HCT116 (cell line): ENCODE results near the gene FLACC1. TPM values are rescaled to one million over a fixed set of nuclear protein-coding genes. Genes with fewer than 3 reads are reported as not detected.

Experiments used
- ATAC-seq: fragments of 200-7000 bp; cut with Tn5 transposase; 2 replicates; pipeline ENCODE4 v1.9.1; 2020; ENCODE audit warnings: mild to moderate bottlenecking, moderate library complexity
- BruUV-seq: library from RNA; stranded (reverse); fragments of 400-500 nt; replicated peaks from 2 replicates; lab custom pipeline; 2021; lab: Mats Ljungman, UMichigan
- CTCF ChIA-PET: fragments of 300-600 bp; sonication (Branson Sonifier 250); formaldehyde crosslinking; loops from one replicate; lab custom pipeline; 2021; ENCODE audit warnings: antibody characterized with exemption; lab: Charles Lee
- POLR2A ChIA-PET: fragments of 300-600, 350-600 bp; sonication (Branson Sonifier 250); formaldehyde crosslinking; loops from one replicate; lab custom pipeline; 2021; ENCODE audit warnings: antibody characterized with exemption; lab: Charles Lee
- RAD21 ChIA-PET, 2 experiments: fragments of 300-600 bp; sonication (Branson Sonifier 250); formaldehyde crosslinking; loops; one replicate each; lab custom pipeline; 2023; ENCODE audit warnings: low total read pairs in 2 of 2; ENCODE audit not compliant: uncharacterized antibody in 2 of 2, unreplicated experiment in 2 of 2, low non-redundant PET in 1 of 2; lab: Charles Lee
- DNase-seq: peaks from one replicate; pipeline ENCODE4 v3.0.0-alpha.2; 2010; ENCODE audit warnings: low read depth, low spot score
- H2AFZ ChIP-seq: fragments of 200-600 bp; shearing (Covaris generic), sonication (generic); 2 replicates; pipeline ENCODE4 v1.6.1; 2017; ENCODE audit warnings: low read depth, mixed run types, mixed read lengths, antibody characterized with exemption, low read length; ENCODE audit not compliant: poor library complexity, severe bottlenecking
- H3K27ac ChIP-seq: 2 replicates; pipeline ENCODE4 v1.5.1; 2012; ENCODE audit warnings: low read depth, low read length
- H3K27me3 ChIP-seq: fragments of 200-600 bp; sonication (generic); 2 replicates; pipeline ENCODE4 v1.6.1; 2016; ENCODE audit warnings: mixed run types, low read length, mixed read lengths; ENCODE audit not compliant: insufficient read depth
- H3K36me3 ChIP-seq, 2 experiments: fragments of 200-500 bp in 1 of 2; fragments of 200-600 bp in 1 of 2; sonication (Bioruptor generic) in 1 of 2; sonication (generic) in 1 of 2; 2 replicates each; pipeline versions ENCODE4 v1.5.1 to v1.6.1; 2014 to 2016; ENCODE audit warnings: low read length in 2 of 2, inconsistent platforms in 1 of 2, mixed read lengths in 1 of 2, mixed run types in 1 of 2; ENCODE audit not compliant: insufficient read depth in 2 of 2, control insufficient read depth in 1 of 2
- H3K4me1 ChIP-seq, 2 experiments: fragments of 200-600 bp in 1 of 2; sonication (generic) in 1 of 2; 2 replicates each; pipeline versions ENCODE4 v1.5.1 to v1.6.1; 2012 to 2017; ENCODE audit warnings: low read length in 2 of 2, inconsistent platforms in 1 of 2, mild to moderate bottlenecking in 1 of 2, mixed read lengths in 1 of 2, mixed run types in 1 of 2, moderate library complexity in 1 of 2; ENCODE audit not compliant: insufficient read depth in 2 of 2, control insufficient read depth in 1 of 2
- H3K4me2 ChIP-seq: fragments of 200-600 bp; sonication (generic); 2 replicates; pipeline ENCODE4 v1.6.1; 2017; ENCODE audit warnings: mixed run types, low read length, mixed read lengths
- H3K4me3 ChIP-seq, 2 experiments: fragments of 200-600 bp in 1 of 2; sonication (generic) in 1 of 2; replicated peaks in 1 of 2; 2 replicates each; pipeline ENCODE4 v1.5.1; 2011 to 2016; ENCODE audit warnings: low read length in 2 of 2, control low read depth in 1 of 2, low read depth in 1 of 2, mild to moderate bottlenecking in 1 of 2, mixed read lengths in 1 of 2, mixed run types in 1 of 2
- H3K79me2 ChIP-seq: fragments of 200-600 bp; sonication (generic); 2 replicates; pipeline ENCODE4 v1.6.1; 2017; ENCODE audit warnings: mild to moderate bottlenecking, mixed run types, low read length, moderate library complexity, mixed read lengths; ENCODE audit not compliant: insufficient read depth
- H3K9ac ChIP-seq: fragments of 200-600 bp; sonication (generic); 2 replicates; pipeline ENCODE4 v1.6.1; 2016; ENCODE audit warnings: low read length, mixed read lengths
- H3K9me2 ChIP-seq: fragments of 200-600 bp; sonication (generic), shearing (Covaris generic); 2 replicates; pipeline ENCODE4 v1.6.1; 2017; ENCODE audit warnings: mixed run types, mild to moderate bottlenecking, moderate library complexity; ENCODE audit not compliant: insufficient read depth
- H3K9me3 ChIP-seq, 2 experiments: fragments of 200-500 bp in 1 of 2; fragments of 200-600 bp in 1 of 2; sonication (Bioruptor generic) in 1 of 2; sonication (generic) in 1 of 2; 2 replicates each; pipeline ENCODE4 v1.6.1; 2014 to 2017; ENCODE audit warnings: low read length in 2 of 2, mixed read lengths in 2 of 2, inconsistent platforms in 1 of 2, low read depth in 1 of 2, mild to moderate bottlenecking in 1 of 2, mixed run types in 1 of 2, moderate library complexity in 1 of 2; ENCODE audit not compliant: control insufficient read depth in 1 of 2, insufficient read depth in 1 of 2
- H4K20me1 ChIP-seq: fragments of 200-600 bp; sonication (generic), shearing (Covaris generic); 2 replicates; pipeline ENCODE4 v1.6.1; 2017; ENCODE audit warnings: mixed run types, mild to moderate bottlenecking, moderate library complexity; ENCODE audit not compliant: insufficient read depth
- ATF3 ChIP-seq: IDR thresholded peaks from 2 replicates; pipeline ENCODE4 v1.6.1; 2012
- CBX3 ChIP-seq: IDR thresholded peaks from 2 replicates; pipeline ENCODE4 v1.6.1; 2012; ENCODE audit warnings: low read depth
- ELF1 ChIP-seq: IDR thresholded peaks from 2 replicates; pipeline ENCODE4 v1.6.1; 2012; ENCODE audit warnings: low read depth, borderline replicate concordance
- EZH2phosphoT487 ChIP-seq: fragments of 200-600 bp; IDR thresholded peaks from 2 replicates; pipeline ENCODE4 v1.6.1; 2018; ENCODE audit warnings: antibody characterized with exemption, borderline replicate concordance
- JUND ChIP-seq: IDR thresholded peaks from 2 replicates; pipeline ENCODE4 v1.6.1; 2012
- POLR2A ChIP-seq: IDR thresholded peaks from 2 replicates; pipeline ENCODE4 v1.7.0; 2011; ENCODE audit warnings: borderline replicate concordance; ENCODE audit not compliant: insufficient read depth, insufficient read length; ENCODE audit errors: extremely low read depth
- POLR2AphosphoS5 ChIP-seq: IDR thresholded peaks from 2 replicates; pipeline ENCODE4 v1.6.1; 2011; ENCODE audit warnings: mild to moderate bottlenecking, low read depth, low read length, moderate library complexity
- SIN3A ChIP-seq: IDR thresholded peaks from 2 replicates; pipeline ENCODE4 v1.6.1; 2012; ENCODE audit warnings: low read depth
- SP1 ChIP-seq: IDR thresholded peaks from 2 replicates; pipeline ENCODE4 v1.6.1; 2012; ENCODE audit warnings: low read depth
- SRF ChIP-seq: IDR thresholded peaks from 2 replicates; pipeline ENCODE4 v1.6.1; 2012; ENCODE audit warnings: low read depth
- YY1 ChIP-seq: IDR thresholded peaks from 2 replicates; pipeline ENCODE4 v1.6.1; 2011; ENCODE audit warnings: low read length, low read depth, moderate library complexity, mild to moderate bottlenecking; ENCODE audit not compliant: insufficient replicate concordance; ENCODE audit errors: extremely low read depth
- ZFX ChIP-seq: fragments of 450-650 bp; IDR thresholded peaks from 2 replicates; pipeline ENCODE4 v1.6.1; 2017
- ZNF274 ChIP-seq: fragments of 200-500 bp; sonication (Bioruptor generic); IDR thresholded peaks from 2 replicates; pipeline ENCODE4 v1.6.1; 2014; ENCODE audit warnings: mild to moderate bottlenecking, low read depth, low read length, inconsistent platforms
- intact Hi-C: fragments of 100-400 bp; cut with micrococcal nuclease; formaldehyde crosslinking; loops from 2 replicates; pipeline ENCODE4 v1.10.0; 2022
- total RNA-seq: library from RNA; stranded (reverse); gene quantifications from one replicate; pipeline ENCODE4 v1.2.1, GENCODE V29; 2021; ENCODE audit not compliant: unreplicated experiment
- TF ChIP-seq, protein P1 (sequence below): IDR thresholded peaks from 2 replicates; pipeline ENCODE4 v1.6.1; 2011; ENCODE audit warnings: mild to moderate bottlenecking, low read length, moderate library complexity; ENCODE audit not compliant: insufficient replicate concordance; ENCODE audit errors: extremely low read depth
- TF ChIP-seq, protein P2 (sequence below): IDR thresholded peaks from 2 replicates; pipeline ENCODE4 v1.6.1; 2012
- TF ChIP-seq, protein P3 (sequence below), 3 experiments: fragments of 200-600 bp in 1 of 3; sonication (generic) in 1 of 3; IDR thresholded peaks in 2 of 3; conservative IDR thresholded peaks in 1 of 3; 2 replicates each; pipeline ENCODE4 v1.5.1; 2012 to 2017; ENCODE audit warnings: low read depth in 2 of 3, low read length in 2 of 3, antibody characterized with exemption in 1 of 3, borderline replicate concordance in 1 of 3, control low read depth in 1 of 3, mild to moderate bottlenecking in 1 of 3, mixed read lengths in 1 of 3, mixed run types in 1 of 3, moderate library complexity in 1 of 3; ENCODE audit not compliant: insufficient read depth in 1 of 3

Gene FLACC1
- total RNA-seq, 1 experiment from 2014 or later = 0.74 TPM

GRCh38 chr2:201266629-201267028 is 90.5 kb downstream of the FLACC1 start (continued):
- no peak for TF ChIP-seq ELF1

GRCh38 chr2:201264472-201265173 is 92.5 kb downstream of the FLACC1 start:
- peaks cover 54% of the 10 kb centered on the region for H3K79me2 ChIP-seq
- H3K27ac ChIP-seq = no peak overlapping the region
- H3K9me2 ChIP-seq = no peaks in the 10 kb centered on the region
- H3K9me3 ChIP-seq = no peaks in the 10 kb centered on the region
- peaks cover 10 to 12% of the 10 kb centered on the region in 2 experiments for H3K4me1 ChIP-seq
- no peaks in the 10 kb centered on the region for H3K36me3 ChIP-seq
- no peak for DNase-seq
- ChIA-PET POLR2A (no interaction called here), RAD21 (no interaction called here), CTCF (interaction anchor here (1.4 kb wide), 1 partner anchor 12 kb away, joined by 3 read pairs; no protein-coding TSS in a partner anchor)
- H4K20me1 ChIP-seq = no peaks in the 10 kb centered on the region
- TF ChIP-seq, protein P1, sequence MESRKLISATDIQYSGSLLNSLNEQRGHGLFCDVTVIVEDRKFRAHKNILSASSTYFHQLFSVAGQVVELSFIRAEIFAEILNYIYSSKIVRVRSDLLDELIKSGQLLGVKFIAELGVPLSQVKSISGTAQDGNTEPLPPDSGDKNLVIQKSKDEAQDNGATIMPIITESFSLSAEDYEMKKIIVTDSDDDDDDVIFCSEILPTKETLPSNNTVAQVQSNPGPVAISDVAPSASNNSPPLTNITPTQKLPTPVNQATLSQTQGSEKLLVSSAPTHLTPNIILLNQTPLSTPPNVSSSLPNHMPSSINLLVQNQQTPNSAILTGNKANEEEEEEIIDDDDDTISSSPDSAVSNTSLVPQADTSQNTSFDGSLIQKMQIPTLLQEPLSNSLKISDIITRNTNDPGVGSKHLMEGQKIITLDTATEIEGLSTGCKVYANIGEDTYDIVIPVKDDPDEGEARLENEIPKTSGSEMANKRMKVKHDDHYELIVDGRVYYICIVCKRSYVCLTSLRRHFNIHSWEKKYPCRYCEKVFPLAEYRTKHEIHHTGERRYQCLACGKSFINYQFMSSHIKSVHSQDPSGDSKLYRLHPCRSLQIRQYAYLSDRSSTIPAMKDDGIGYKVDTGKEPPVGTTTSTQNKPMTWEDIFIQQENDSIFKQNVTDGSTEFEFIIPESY = no peak
- TF ChIP-seq CBX3 (no peak), YY1 (no peak), JUND (no peak), POLR2A (no peak), ZFX (no peak), SRF (no peak), SIN3A (no peak), ATF3 (no peak), ZNF274 (no peak), SP1 (no peak), POLR2AphosphoS5 (no peak), EZH2phosphoT487 (no peak)
- TF ChIP-seq, protein P2, sequence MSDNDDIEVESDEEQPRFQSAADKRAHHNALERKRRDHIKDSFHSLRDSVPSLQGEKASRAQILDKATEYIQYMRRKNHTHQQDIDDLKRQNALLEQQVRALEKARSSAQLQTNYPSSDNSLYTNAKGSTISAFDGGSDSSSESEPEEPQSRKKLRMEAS = no peak
- TF ChIP-seq, protein P3, sequence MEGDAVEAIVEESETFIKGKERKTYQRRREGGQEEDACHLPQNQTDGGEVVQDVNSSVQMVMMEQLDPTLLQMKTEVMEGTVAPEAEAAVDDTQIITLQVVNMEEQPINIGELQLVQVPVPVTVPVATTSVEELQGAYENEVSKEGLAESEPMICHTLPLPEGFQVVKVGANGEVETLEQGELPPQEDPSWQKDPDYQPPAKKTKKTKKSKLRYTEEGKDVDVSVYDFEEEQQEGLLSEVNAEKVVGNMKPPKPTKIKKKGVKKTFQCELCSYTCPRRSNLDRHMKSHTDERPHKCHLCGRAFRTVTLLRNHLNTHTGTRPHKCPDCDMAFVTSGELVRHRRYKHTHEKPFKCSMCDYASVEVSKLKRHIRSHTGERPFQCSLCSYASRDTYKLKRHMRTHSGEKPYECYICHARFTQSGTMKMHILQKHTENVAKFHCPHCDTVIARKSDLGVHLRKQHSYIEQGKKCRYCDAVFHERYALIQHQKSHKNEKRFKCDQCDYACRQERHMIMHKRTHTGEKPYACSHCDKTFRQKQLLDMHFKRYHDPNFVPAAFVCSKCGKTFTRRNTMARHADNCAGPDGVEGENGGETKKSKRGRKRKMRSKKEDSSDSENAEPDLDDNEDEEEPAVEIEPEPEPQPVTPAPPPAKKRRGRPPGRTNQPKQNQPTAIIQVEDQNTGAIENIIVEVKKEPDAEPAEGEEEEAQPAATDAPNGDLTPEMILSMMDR (IDR thresholded peaks at IDR 0.05 in 2 of 3, conservative IDR thresholded peaks at IDR 0.05 in 1 of 3; ENCODE audit: borderline replicate concordance in 1 of 3, insufficient read depth in 1 of 3, low read depth in 2 of 3, low read length in 2 of 3) = no peak
- no TSS peak for BruUV-seq
- H3K4me2 ChIP-seq = no peak overlapping the region
- H3K9ac ChIP-seq = no peak overlapping the region
- ATAC-seq = no peak
- no peak overlapping the region for H3K4me3 ChIP-seq
- intact Hi-C loops = no loop called here
- no peak overlapping the region for H2AFZ ChIP-seq
- no peaks in the 10 kb centered on the region for H3K27me3 ChIP-seq
